ENCODE data around the gene NGRN. TPM values are rescaled to one million over a fixed set of nuclear protein-coding genes. Genes with fewer than 3 reads are reported as not detected.

NGRN gene
- total and polyA plus RNA-seq, 2 experiments from 2014 or later, result 88.9 to 131 TPM

DNA sequence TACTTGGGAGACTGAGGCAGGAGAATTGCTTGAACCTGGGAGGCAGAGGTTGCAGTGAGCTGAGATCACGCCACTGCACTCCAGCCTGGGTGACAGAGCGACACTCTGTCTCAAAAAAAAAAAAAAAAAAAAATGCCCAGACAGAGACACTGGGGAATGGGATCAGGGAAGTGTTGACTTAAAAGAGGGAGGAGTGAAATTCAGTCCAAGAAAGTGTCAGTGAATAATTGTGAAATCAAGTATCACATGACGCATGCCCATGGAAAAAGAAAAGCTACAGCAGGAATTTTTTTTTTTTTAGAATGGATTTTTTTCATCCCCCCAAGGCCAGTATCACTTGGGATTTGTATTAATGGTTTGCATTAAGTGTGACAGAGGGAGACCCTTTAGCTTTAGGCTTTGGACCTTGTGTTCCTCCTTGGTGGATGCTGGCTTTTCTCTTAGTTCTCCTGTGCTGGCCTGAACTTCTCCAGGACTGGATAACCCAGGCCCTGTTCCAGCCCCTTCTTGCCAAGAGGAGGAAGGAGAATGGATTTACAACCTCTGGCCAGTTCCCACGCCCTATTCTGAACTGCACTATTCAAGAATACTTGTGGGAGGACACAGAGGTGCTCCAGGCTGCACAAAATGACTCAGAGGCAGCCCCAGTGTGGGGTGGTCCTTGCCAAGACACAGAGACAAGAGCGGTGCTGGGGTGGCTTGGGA is 50.0 kb downstream of the NGRN start (continued):
- TF ChIP-seq STAT1 (IDR thresholded peaks at IDR 0.05; ENCODE audit: unreplicated experiment), result no peak
- TF ChIP-seq CREB1 (CRISPR knock-in tag; IDR thresholded peaks at IDR 0.05; ENCODE audit: low read depth), result no peak
- TF ChIP-seq, protein P1, sequence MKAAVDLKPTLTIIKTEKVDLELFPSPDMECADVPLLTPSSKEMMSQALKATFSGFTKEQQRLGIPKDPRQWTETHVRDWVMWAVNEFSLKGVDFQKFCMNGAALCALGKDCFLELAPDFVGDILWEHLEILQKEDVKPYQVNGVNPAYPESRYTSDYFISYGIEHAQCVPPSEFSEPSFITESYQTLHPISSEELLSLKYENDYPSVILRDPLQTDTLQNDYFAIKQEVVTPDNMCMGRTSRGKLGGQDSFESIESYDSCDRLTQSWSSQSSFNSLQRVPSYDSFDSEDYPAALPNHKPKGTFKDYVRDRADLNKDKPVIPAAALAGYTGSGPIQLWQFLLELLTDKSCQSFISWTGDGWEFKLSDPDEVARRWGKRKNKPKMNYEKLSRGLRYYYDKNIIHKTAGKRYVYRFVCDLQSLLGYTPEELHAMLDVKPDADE (IDR thresholded peaks at IDR 0.05), result no peak
- no peak for TF ChIP-seq EZH2 (IDR thresholded peaks at IDR 0.05; ENCODE audit: low read depth, unreplicated experiment)
- no peak for TF ChIP-seq NANOG (IDR thresholded peaks at IDR 0.05; ENCODE audit: borderline replicate concordance)

DNA sequence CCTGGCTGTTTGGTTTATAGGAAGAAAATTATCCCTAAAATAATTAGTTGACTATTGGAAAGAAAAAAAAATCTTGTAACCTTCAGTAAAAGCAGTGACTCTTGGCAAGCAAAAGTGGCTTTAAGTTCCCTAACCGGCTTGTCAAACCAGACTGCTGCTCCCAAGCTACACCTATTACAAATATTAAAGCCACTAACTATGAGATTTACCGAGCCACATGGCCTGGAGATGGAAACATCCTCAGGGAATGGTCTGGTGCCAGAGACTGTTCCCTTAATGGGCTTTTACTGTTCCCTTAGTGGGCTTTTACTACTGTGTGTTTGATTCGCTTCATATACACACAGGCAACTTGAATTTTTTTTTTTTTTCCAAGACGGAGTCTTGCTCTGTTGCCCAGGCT is 50.7 kb downstream of the NGRN start:
- Histone ChIP-seq H3K9me2 (ENCODE audit: insufficient read depth) (no peaks in the 10 kb centered on the region), H2AFZ (no peak overlapping the region), H3K4me2 (no peak overlapping the region), H3F3A (replicated peaks; ENCODE audit: low read depth) (no peaks in the 10 kb centered on the region), H4K20me1 (replicated peaks; ENCODE audit: insufficient read depth) (no peaks in the 10 kb centered on the region), H3K27me3 (ENCODE audit: insufficient read depth) (no peaks in the 10 kb centered on the region), H3K4me1 (ENCODE audit: insufficient read depth) (peaks cover 7% of the 10 kb centered on the region; the same call in 1 of the 2 replicates), H3K4me3 (no peak overlapping the region), H3K79me2 (replicated peaks; ENCODE audit: insufficient read depth) (no peaks in the 10 kb centered on the region), H3K36me3 (ENCODE audit: insufficient read depth) (no peaks in the 10 kb centered on the region), H3K27ac (ENCODE audit: low read depth) (no peak overlapping the region)
- Mint-ChIP-seq H3K27me3 (ENCODE audit: insufficient read depth, low read depth, poor library complexity) (peaks cover 2% of the 10 kb centered on the region), H3K36me3 (ENCODE audit: low read depth) (no peaks in the 10 kb centered on the region), H3K4me1 (peaks cover 25% of the 10 kb centered on the region; the same call in 2 of the 3 replicates), H3K27ac (no peak overlapping the region), H3K4me3 (no peak overlapping the region), H3K9me3 (no peaks in the 10 kb centered on the region)
- ATAC-seq (no peak), DNase-seq (ENCODE audit: low spot score) (no peak)
- TF ChIP-seq NANOG (IDR thresholded peaks at IDR 0.05; ENCODE audit: borderline replicate concordance) (no peak), STAT1 (IDR thresholded peaks at IDR 0.05; ENCODE audit: unreplicated experiment) (no peak), ZNF331 (CRISPR knock-in tag; IDR thresholded peaks at IDR 0.05; ENCODE audit: low read depth) (no peak), ZNF114 (CRISPR knock-in tag; IDR thresholded peaks at IDR 0.05) (no peak), JUNB (IDR thresholded peaks at IDR 0.05; ENCODE audit: unreplicated experiment) (no peak), EZH2 (IDR thresholded peaks at IDR 0.05; ENCODE audit: low read depth, unreplicated experiment) (no peak), EZH2phosphoT487 (IDR thresholded peaks at IDR 0.05; ENCODE audit: unreplicated experiment) (no peak), CREB1 (CRISPR knock-in tag; IDR thresholded peaks at IDR 0.05; ENCODE audit: low read depth) (no peak), POLR2AphosphoS5 (IDR thresholded peaks at IDR 0.05; ENCODE audit: low read depth) (no peak)
- TF ChIP-seq, protein P2, sequence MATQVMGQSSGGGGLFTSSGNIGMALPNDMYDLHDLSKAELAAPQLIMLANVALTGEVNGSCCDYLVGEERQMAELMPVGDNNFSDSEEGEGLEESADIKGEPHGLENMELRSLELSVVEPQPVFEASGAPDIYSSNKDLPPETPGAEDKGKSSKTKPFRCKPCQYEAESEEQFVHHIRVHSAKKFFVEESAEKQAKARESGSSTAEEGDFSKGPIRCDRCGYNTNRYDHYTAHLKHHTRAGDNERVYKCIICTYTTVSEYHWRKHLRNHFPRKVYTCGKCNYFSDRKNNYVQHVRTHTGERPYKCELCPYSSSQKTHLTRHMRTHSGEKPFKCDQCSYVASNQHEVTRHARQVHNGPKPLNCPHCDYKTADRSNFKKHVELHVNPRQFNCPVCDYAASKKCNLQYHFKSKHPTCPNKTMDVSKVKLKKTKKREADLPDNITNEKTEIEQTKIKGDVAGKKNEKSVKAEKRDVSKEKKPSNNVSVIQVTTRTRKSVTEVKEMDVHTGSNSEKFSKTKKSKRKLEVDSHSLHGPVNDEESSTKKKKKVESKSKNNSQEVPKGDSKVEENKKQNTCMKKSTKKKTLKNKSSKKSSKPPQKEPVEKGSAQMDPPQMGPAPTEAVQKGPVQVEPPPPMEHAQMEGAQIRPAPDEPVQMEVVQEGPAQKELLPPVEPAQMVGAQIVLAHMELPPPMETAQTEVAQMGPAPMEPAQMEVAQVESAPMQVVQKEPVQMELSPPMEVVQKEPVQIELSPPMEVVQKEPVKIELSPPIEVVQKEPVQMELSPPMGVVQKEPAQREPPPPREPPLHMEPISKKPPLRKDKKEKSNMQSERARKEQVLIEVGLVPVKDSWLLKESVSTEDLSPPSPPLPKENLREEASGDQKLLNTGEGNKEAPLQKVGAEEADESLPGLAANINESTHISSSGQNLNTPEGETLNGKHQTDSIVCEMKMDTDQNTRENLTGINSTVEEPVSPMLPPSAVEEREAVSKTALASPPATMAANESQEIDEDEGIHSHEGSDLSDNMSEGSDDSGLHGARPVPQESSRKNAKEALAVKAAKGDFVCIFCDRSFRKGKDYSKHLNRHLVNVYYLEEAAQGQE (IDR thresholded peaks at IDR 0.05; ENCODE audit: unreplicated experiment), result no peak
- TF ChIP-seq, protein P3, sequence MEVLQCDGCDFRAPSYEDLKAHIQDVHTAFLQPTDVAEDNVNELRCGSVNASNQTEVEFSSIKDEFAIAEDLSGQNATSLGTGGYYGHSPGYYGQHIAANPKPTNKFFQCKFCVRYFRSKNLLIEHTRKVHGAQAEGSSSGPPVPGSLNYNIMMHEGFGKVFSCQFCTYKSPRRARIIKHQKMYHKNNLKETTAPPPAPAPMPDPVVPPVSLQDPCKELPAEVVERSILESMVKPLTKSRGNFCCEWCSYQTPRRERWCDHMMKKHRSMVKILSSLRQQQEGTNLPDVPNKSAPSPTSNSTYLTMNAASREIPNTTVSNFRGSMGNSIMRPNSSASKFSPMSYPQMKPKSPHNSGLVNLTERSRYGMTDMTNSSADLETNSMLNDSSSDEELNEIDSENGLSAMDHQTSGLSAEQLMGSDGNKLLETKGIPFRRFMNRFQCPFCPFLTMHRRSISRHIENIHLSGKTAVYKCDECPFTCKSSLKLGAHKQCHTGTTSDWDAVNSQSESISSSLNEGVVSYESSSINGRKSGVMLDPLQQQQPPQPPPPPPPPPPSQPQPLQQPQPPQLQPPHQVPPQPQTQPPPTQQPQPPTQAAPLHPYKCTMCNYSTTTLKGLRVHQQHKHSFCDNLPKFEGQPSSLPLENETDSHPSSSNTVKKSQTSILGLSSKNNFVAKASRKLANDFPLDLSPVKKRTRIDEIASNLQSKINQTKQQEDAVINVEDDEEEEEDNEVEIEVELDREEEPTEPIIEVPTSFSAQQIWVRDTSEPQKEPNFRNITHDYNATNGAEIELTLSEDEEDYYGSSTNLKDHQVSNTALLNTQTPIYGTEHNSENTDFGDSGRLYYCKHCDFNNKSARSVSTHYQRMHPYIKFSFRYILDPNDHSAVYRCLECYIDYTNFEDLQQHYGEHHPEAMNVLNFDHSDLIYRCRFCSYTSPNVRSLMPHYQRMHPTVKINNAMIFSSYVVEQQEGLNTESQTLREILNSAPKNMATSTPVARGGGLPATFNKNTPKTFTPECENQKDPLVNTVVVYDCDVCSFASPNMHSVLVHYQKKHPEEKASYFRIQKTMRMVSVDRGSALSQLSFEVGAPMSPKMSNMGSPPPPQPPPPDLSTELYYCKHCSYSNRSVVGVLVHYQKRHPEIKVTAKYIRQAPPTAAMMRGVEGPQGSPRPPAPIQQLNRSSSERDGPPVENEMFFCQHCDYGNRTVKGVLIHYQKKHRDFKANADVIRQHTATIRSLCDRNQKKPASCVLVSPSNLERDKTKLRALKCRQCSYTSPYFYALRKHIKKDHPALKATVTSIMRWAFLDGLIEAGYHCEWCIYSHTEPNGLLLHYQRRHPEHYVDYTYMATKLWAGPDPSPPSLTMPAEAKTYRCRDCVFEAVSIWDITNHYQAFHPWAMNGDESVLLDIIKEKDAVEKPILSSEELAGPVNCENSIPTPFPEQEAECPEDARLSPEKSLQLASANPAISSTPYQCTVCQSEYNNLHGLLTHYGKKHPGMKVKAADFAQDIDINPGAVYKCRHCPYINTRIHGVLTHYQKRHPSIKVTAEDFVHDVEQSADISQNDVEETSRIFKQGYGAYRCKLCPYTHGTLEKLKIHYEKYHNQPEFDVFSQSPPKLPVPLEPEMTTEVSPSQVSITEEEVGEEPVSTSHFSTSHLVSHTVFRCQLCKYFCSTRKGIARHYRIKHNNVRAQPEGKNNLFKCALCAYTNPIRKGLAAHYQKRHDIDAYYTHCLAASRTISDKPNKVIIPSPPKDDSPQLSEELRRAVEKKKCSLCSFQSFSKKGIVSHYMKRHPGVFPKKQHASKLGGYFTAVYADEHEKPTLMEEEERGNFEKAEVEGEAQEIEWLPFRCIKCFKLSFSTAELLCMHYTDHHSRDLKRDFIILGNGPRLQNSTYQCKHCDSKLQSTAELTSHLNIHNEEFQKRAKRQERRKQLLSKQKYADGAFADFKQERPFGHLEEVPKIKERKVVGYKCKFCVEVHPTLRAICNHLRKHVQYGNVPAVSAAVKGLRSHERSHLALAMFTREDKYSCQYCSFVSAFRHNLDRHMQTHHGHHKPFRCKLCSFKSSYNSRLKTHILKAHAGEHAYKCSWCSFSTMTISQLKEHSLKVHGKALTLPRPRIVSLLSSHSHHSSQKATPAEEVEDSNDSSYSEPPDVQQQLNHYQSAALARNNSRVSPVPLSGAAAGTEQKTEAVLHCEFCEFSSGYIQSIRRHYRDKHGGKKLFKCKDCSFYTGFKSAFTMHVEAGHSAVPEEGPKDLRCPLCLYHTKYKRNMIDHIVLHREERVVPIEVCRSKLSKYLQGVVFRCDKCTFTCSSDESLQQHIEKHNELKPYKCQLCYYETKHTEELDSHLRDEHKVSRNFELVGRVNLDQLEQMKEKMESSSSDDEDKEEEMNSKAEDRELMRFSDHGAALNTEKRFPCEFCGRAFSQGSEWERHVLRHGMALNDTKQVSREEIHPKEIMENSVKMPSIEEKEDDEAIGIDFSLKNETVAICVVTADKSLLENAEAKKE (CRISPR knock-in tag; IDR thresholded peaks at IDR 0.05), result no peak
